GM19025 (cell line): ENCODE data around the gene AZU1.
"Not testable (repeated sequence)": the region's sequence is repeated elsewhere in the genome, so short reads cannot be mapped to it uniquely, and the experiment has no call there.

ENCODE experiments used
- ATAC-seq: cut with Tn5 transposase; IDR thresholded peaks from one replicate; pipeline ENCODE4 v1.9.1; 2021; ENCODE audit warnings: mild to moderate bottlenecking, low read depth, moderate library complexity; ENCODE audit not compliant: unreplicated experiment

AZU1 gene

DNA sequence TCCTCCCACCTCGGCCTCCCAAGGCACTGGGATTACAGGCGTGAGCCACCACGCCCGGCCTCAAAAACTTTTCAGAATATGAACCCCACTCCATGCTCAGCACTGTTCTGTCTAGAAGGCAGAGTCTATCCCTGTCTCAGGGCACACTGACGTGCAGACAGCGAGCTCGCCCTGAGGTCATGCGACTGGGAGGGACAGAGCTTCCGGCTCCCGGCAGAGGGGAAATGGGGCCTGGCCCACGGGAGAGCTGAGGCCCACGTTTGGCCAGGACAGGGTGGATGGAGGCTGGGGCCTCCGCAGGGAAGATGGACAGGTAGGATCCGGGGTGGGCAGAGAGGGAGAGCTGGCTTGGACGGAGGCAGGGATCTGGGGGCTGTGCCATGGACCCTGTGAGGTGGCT is 2.8 kb upstream of the AZU1 start:
- ATAC-seq = no peak

DNA sequence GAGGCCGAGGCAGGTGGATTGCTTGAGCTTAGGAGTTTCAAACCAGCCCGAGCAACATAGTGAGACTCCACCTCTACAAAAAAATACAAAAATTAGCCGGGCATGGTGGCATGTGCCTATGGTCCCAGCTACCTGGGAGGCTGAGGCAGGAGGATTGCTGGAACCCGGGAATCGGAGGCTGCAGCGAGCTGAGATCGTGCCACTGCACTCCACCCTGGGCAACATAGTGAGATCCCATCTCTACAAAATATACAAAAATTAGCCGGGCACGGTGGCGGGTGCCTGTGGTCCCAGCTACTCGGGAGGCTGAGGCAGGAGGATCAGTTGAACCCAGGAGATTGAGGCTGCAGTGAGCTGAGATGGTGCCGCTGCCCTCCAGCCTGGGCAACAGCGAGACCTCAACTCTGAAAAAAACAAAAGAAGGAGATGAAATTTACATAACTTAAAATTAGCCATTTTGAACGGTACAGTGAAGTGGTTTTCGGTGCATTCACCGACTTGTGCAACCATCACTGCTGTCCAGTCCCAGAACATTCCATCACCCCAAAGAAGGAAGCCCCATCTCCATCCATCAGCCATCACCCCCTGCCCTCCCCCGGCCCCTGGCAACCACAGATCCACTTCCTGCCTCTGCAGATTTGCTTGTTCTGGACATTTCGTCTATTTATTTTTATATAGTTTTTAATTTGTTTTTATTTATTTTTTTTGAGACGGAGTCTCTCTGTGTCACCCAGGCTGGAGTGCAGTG is 1.6 kb upstream of the AZU1 start:
- ATAC-seq = no peak

DNA sequence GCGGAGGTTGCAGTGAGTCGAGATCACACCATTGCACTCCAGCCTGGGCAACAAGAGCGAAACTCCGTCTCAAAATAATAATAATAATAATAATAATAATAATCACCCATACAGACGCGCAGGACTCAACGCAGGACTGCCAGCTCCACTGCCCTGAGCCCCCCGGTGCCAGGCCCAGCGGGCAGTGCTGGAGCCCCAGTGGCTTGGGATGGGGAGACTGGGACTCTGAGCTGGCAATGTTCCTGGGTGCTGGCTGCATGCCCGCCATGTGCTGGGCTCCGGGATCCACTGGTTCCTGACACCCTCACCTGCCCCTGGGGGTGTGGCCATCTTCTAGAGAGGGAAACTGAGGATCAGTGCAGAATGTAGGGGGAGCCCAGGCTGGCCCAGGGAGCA is 325 bp upstream of the AZU1 start:
- ATAC-seq = no peak

DNA sequence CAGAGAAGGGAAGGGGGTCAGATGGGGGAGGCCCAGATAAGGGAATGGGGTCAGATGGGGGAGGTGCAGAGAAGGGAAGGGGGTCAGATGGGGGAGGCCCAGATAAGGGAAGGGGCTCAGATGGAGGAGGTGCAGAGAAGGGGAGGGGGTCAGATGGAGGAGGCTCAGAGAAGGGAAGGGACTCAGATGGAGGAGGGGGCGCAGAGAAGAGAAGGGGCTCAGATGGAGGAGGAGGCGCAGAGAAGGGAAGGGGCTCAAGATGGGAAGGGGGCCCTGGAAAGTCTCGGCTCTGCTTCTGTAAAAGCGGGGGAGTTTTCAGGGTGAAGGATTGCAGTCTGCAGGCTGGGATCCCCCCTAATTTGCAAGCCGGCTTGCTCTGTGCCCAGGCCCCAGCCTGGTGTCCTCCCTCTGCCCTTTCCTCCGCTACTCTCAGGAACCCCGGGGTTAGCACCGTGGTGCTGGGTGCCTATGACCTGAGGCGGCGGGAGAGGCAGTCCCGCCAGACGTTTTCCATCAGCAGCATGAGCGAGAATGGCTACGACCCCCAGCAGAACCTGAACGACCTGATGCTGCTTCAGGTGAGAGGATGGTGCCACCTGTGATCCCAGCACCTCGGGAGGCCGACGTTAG is 1.6 kb downstream of the AZU1 start:
- no peak for ATAC-seq

DNA sequence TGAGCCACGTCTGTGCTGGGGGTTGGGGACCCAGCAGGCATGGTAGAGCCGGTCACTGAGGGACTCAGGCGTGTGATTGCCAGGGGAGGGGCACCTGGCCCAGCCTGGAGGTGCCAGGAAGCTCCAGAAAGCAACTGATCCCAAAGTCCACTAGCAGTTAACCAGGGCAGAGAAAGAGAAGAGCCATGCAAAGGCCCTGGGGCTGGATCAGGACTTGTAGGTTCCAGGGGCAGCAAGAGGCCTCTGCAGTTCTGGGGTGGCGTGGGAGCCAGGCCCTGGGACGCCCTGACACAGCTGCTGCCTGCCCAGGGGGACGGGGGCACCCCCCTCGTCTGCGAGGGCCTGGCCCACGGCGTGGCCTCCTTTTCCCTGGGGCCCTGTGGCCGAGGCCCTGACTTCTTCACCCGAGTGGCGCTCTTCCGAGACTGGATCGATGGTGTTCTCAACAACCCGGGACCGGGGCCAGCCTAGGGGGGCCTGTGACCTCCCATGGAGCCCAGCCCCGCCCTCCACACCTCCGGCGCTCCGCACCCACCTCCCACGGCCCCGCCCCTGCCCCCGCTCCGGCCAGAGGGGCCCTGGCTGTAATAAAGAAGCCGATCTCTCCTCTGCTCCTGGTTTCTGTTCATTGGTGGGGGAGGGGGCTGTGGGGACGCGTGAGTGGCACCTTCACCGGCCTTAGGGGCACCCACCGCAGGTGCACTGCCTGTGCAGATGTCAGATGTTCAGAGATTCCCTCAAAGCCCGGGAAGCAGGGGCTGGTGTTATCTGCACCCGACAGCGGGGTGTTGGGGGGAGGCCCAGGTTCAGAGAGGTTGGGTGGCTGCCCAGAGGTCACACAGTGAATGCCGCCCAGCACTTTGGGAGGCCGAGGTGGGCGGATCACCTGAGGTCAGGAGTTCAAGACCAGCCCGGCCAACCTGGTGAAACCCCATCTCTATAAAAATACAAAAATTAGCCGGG is 4.1 kb downstream of the AZU1 start:
- no peak for ATAC-seq

DNA sequence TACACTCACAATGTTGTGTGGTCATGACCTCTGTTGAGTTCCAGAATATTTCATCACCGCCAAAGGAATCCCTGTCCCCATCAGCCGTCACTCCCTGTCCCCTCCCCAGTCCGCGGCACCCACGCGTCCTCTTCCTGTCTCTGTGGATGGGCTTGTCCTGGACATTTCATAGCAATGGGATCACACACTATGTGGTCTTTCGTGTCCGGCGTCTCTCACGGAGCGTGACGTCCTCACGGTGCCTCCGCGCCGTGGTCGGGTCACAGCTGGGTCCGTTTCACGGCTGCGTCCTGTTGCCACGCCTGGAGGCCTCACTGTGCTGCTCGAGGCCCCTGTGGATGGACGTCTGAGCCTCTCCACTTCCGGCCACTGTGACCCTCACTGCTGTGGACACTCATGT is 6.6 kb downstream of the AZU1 start:
- ATAC-seq = no peak

DNA sequence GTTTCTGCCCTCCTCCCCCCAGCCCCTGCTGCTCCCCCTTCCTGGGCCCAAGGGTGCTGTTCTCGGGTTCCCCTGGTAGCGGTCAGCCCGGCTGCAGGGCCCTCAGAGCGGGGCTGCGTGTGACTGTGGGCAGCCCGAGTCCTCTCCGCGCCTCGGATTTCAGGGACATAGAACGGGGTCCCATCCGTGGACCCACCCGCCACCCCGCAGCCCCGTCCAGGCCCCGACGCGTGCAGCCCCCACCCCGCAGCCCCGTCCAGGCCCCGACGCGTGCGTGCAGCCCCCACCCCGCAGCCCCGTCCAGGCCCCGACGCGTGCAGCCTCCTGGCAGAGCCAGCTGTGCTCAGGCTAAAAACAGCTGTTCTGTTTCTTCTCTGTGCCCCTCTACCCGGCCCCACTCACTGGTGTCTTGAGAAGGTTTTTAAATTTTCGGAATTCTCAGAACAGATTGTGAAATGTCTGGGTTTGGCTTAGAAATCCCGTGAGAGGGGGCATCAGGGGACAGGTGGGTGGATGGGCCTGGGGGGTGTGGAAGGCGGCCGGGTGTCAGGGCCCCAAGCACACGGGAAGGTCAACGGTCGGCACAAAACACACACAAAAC is 7.7 kb downstream of the AZU1 start:
- no peak for ATAC-seq

DNA sequence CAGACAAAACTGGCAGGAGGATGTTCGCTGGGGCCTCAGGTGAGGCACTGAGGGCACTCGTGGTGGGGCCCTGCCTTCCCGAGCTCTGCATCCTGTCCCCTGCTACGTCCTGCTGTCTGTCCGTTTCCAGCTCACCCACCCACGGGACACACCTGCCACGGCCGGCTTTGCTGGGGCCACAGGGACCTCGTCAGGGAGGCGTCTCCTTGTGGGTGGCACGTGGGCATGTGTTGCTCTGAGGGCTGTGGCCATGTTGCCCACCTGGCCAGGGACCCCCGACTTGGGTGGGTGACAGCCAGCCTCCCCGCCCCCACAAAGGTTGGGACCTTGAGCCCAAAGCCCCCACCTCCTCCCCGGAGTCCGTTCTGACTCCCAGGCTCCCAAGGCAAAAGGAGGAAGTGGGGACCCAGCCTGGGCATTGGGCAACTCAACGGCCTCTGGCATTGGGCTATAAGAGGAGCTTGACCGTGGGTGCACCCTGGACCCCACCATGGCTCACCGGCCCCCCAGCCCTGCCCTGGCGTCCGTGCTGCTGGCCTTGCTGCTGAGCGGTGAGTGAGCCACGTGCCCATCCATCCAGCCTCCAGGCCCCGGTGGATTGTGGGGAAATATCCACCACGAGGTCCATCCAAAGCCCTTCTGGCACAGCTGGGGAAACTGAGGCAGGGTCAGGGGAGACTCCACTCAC is 13.0 kb downstream of the AZU1 start, which contains the start of gene PRTN3:
TSS of gene PRTN3 (plus strand) at position 481 of the 688 bp plus-strand sequence. CDS start at position 491, 10 bp downstream.
- no peak for ATAC-seq

DNA sequence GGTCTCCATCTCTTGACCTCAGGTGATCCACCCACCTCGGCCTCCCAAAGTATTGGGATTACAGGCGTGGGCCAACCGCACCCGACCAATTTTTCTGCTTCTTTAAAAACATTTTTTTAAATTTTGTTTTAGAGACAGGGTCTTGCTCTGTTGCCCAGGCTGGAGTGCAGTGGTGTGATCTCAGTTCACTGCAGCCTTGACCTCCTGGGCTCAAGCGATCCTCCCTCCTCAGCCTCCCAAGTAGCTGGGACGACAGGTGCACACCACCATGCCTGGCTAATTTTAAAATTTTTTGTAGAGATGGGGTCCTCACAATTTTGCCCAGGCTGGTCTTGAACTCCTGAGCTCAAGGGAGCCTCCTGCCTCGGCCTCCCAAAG is 15.2 kb downstream of the AZU1 start:
- ATAC-seq = not testable (repeated sequence)

DNA sequence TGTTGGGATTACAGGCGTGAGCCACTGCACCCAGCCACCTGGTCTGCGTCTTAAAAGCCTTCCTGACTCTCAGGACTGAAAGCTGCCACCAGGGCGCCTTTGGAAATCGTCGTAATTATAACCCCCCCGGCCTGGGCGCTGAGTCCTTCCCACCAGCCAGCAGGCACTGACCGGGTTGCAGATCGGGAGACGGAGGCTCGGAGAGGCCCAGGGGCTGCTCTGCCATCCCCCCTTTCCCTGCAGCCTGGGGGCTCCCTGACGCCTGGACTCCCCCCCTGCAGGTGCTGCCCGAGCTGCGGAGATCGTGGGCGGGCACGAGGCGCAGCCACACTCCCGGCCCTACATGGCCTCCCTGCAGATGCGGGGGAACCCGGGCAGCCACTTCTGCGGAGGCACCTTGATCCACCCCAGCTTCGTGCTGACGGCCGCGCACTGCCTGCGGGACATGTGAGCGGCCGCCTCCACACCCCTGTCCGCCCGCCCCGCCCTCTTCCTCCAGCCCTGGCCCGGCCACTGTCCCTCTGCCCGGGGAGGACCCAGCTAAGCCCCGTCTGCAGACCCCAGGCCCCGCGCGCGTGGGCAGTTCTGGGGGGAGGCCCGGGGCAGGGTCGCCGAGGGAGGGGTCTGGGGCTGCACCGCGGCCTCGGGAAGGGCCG is 15.7 kb downstream of the AZU1 start:
- ATAC-seq = no peak

DNA sequence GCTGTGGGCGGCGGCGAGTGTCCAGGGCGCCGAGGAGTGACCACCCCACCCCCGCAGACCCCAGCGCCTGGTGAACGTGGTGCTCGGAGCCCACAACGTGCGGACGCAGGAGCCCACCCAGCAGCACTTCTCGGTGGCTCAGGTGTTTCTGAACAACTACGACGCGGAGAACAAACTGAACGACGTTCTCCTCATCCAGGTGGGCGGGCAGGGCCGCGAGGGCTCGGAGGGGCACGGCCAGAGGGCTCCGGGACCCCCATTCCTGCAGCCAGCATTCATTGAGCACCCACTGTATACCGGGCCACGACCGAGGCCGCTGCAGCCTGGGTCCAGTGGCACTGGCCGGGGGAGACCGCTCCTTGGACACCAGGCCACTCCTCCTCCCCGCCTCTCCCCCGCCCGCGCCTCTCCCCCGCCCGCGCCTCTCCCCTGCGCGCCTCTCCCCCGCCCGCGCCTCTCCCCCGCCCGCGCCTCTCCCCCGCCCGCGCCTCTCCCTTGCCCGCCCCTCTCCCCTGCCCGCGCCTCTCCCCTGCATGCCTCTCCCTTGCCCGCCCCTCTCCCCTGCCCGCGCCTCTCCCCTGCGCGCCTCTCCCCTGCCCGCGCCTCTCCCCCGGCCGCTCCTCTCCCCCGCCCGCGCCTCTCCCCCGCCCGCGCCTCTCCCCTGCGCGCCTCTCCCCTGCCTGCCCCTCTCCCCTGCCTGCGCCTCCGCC is 16.4 kb downstream of the AZU1 start:
- no peak for ATAC-seq

DNA sequence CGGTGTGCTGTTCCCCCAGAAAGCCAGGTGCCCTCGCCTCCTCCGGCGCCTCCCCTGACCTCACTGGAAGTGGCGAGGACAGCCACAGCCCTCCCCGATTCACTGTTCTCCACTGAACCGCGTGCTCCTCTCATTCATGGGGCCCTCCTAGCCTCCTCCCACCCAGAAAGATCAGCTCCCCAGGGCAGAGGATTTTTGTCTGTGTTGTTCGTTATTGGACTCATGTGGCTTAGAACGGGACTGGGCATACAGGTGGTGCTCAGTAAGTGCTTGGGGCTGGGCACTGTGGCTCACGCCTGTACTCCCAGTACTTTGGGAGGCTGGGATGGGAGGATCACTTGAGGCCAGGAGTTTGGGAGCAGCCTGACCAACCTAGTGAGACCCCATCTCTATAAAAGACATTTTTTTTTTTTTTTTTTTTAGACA is 16.9 kb downstream of the AZU1 start:
- ATAC-seq = no peak

DNA sequence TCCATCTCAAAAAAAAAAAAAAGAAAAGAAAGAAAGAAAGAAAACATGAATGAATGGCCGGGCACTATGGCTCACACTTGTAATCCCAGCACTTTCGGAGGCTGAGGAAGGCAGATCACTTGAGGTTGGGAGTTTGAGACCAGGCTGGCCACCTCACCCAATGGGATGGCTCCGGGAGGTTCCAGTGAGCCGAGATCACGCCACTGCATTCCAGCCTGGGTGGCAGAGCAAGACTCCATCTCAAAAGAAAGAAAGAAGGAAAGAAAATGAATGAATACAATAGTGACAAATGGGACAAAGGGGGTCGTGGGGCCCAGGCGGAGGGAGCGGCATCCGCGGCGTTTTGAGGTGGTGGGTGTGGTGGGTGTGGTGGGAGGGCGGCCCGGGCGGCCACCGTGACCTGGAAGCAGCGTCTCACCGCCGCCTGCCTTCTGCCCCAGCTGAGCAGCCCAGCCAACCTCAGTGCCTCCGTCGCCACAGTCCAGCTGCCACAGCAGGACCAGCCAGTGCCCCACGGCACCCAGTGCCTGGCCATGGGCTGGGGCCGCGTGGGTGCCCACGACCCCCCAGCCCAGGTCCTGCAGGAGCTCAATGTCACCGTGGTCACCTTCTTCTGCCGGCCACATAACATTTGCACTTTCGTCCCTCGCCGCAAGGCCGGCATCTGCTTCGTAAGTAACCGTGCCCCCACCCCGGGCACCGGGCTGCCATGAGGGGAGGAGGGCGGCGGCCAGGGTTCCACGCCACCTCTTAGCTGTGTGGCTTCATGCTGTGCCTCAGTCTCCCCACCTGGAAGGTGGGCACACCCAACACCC is 18.3 kb downstream of the AZU1 start:
- ATAC-seq = no peak

DNA sequence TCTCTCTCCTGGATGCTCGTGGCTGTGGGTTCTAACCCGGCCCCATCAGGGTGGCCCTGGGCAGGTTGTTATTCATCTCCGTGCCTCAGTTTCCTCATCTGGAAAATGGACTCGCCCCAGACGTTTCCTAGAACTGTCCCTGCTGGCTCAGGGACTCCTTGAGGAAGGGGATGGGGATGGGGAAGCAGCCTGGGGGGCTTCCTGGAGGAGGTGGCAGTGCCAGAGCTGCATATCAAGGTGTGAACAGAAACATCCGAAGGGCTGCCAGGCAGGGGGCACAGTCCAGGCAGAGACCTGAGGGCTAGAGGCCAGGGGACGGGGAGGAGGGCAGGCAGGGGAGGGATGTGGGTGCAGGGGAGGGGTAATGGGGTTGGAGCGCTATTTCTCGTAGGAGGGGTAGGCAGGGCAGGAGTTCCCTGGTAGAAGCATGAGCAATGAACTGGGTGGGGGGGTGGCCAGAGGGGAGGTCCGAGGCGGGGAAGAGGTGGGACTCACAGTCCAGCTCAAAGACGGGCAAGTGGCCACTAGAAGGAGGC is 20.8 kb downstream of the AZU1 start:
- ATAC-seq = no peak

DNA sequence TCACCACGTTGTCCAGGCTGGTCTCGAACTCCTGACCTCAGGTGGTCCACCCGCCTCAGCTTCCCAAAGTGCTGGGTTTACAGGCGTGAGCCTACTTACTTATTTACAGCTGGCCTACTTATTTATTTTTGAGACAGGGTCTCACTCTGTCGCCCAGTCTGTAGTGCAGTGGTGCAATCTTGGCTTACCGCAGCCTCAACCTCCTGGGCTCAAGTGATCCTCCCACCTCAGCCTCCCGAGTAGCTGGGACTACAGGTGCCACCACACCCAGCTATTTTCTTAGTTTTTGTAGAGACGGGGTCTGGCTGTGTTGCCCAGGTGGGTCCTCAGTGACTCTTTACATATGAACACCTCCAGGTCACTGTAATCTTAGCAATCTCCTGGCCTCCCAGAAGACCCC is 21.6 kb downstream of the AZU1 start:
- not testable (repeated sequence) for ATAC-seq

DNA sequence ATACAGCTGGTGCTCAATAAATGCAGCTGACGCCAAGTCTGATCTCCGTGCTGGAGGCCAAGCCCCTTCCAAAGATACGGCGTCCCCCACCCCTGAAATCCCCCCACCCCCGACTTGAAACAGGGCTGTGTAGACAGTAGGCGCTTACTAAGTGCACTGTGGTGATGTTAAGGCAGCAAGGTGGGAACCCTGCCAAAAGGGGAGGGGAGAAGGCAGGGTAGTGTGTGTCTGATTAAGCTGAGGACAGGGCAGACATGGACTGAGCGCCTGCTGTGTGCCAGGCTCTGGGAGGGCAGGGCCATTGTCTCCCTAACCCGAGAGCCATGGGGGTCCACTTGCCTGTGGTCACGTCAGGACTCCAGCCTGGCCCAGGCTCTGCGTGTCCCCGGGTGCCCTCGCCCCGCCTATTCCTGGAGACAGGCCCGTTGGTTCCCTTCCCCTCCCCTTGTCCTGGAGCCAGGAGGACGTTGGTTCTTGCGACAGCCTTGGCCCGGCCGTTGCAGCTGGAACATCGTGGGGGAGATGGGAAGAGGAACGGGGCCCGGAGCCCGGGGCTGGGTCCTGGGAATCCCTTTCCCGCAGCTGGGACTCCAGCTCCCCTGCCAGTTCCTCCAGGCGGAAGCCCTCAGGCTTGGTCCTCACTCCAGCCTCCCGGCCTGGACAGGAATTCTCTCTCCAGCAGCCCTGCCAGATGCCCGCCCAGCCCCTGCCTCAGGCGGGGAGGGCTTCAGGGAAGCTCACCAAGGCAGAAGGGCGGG is 22.8 kb downstream of the AZU1 start:
- ATAC-seq = no peak

DNA sequence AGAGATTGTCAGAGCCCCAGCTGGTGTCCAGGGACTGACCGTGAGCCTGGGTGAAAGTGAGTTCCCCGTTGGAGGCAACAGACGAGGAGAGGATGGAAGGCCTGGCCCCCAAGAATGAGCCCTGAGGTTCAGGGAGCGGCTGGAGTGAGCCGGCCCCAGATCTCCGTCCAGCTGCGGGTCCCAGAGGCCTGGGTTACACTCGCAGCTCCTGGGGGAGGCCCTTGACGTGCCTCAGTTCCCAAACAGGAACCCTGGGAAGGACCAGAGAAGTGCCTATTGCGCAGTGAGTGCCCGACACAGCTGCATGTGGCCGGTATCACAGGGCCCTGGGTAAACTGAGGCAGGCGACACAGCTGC is 23.3 kb downstream of the AZU1 start:
- no peak for ATAC-seq
